ENCODE measurements around the gene MGLL.
"Not testable (repeated sequence)": the region's sequence is repeated elsewhere in the genome, so short reads cannot be mapped to it uniquely, and the experiment has no call there.

GRCh38 chr3:127704840-127705239 lies 117.5 kb downstream of the MGLL start:
- TF ChIP-seq POLR2A (IDR thresholded peaks at IDR 0.05); CTCF (IDR thresholded peaks at IDR 0.05 in 8 of 11, conservative IDR thresholded peaks at IDR 0.05 in 3 of 11): not testable (repeated sequence)
